ENCODE measurements around the gene IL12B.
"Not testable (repeated sequence)": the region's sequence is repeated elsewhere in the genome, so short reads cannot be mapped to it uniquely, and the experiment has no call there.

The IL12B gene

GRCh38 chr5:159330131-159330800, at the start of gene IL12B:
Gene IL12B, minus strand, starts transcription at chr5:159330487. Its CDS starts 3,705 bp downstream, at chr5:159326782.
- peak; percentile 35 for DNase-seq (ENCODE audit: low read depth, low spot score)

GRCh38 chr5:159377653-159378052, 47.4 kb upstream of the IL12B start:
- DNase-seq (ENCODE audit: low read depth, low spot score), result no peak

DNA sequence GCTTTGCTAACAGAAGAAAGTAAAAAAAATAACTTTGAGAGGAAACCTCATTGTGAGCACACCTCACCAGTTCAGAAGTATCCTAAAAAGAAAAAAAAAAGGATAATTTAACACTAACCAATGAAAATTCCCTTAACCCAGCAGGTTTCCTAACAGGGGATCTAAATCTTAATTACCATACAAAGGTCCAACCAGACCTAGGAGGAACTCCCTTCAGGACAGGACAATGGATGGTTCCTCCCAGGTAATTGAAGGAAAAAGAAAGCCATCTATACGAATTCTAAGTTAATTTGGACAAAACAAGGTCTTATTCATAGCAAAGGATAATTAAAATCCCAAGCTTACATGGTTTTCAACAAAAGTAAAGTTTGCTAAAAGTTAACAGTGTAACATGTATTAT, 37.6 kb upstream of the IL12B start:
- not testable (repeated sequence) for DNase-seq (ENCODE audit: low read depth, low spot score)

DNA sequence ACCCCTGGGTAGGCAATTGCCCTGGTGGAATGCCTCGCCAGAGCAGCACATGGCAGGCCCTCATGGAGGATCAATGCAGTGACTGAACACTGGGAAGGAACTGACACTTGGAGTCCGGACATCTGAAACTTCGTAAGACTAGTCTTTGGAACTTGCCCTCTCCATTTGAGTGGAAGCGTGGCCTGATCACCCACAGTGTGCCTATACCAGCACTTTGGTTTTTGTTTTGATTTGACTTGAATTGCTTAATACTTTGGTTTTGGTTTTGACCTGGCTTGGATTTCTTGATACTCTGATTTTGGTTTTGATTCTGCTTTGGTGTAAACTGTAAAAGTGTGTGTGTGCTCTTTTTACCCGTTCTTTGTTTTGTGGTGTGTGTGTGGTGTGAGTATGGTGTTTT, 36.5 kb upstream of the IL12B start:
- not testable (repeated sequence) for DNase-seq (ENCODE audit: low read depth, low spot score)

GRCh38 chr5:159362220-159362619, 31.9 kb upstream of the IL12B start:
- DNase-seq (ENCODE audit: low read depth, low spot score), result no peak

DNA sequence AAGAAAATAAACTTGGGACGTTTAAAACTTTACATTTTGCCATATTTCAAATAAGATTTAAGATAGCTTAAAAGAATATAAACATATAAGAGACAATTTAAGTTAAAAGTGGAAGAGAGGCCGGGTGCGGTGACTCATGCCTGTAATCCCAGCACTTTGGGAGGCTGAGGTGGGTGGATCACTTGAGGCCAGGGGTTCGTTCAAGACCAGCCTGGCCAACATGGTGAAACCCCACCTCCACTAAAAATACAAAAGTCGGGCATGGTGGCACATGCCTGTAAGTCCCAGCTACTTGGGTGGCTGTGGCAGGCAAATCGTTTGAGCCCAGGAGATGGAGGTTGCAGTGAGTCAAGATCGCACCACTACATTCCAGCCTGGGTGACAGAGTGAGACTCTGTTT, 29.6 kb upstream of the IL12B start:
- not testable (repeated sequence) for DNase-seq (ENCODE audit: low read depth, low spot score)

- no peak for DNase-seq (ENCODE audit: low read depth, low spot score)
These were observed 29.1 kb upstream of the IL12B start for GRCh38 chr5:159359408-159359807.

GRCh38 chr5:159353661-159354252, 23.5 kb upstream of the IL12B start:
- no peak for DNase-seq (ENCODE audit: low read depth, low spot score)

GRCh38 chr5:159350644-159351043, 20.4 kb upstream of the IL12B start:
- DNase-seq (ENCODE audit: low read depth, low spot score), result not testable (repeated sequence)

DNA sequence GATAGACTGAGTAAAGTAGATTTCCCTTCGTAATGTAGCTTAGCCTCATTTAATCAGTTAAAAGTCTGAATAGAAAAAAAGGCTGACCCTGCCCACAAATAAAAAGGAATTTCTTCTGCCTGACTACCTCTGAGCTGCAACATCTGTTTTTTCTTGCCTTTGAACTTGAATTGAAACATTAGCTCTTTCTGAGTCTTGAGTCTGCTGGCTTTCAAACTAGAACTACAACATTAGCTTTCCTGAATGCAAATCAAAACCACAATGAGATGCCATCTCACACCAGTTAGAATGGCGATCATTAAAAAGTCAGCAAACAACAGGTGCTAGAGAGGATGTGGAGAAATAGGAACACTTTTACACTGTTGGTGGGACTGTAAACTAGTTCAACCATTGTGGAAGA, 19.9 kb upstream of the IL12B start:
- DNase-seq (ENCODE audit: low read depth, low spot score), result peak; percentile 48

- DNase-seq (ENCODE audit: low read depth, low spot score), result no peak
These were observed 15.6 kb upstream of the IL12B start for GRCh38 chr5:159345861-159346260.

DNA sequence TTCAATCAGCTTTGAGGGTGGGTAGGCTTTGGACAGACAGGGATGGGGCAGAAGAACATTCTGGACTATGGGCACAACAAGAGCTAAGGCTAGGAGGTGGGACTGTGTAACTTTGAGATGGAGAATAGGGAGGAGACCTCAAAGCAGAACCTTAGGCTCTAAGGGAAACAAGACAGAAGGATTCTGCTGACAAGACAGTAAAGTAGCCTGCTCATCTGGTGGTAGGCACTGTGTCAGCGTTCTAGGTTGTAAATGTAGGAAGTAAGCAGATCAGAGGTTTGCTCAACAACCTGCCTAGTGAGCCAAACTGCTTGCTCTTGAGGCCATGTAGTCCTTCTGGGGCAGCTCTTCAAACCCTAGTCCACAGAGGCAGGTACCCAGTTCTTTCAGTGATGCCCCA, 15.0 kb upstream of the IL12B start:
- no peak for DNase-seq (ENCODE audit: low read depth, low spot score)

DNA sequence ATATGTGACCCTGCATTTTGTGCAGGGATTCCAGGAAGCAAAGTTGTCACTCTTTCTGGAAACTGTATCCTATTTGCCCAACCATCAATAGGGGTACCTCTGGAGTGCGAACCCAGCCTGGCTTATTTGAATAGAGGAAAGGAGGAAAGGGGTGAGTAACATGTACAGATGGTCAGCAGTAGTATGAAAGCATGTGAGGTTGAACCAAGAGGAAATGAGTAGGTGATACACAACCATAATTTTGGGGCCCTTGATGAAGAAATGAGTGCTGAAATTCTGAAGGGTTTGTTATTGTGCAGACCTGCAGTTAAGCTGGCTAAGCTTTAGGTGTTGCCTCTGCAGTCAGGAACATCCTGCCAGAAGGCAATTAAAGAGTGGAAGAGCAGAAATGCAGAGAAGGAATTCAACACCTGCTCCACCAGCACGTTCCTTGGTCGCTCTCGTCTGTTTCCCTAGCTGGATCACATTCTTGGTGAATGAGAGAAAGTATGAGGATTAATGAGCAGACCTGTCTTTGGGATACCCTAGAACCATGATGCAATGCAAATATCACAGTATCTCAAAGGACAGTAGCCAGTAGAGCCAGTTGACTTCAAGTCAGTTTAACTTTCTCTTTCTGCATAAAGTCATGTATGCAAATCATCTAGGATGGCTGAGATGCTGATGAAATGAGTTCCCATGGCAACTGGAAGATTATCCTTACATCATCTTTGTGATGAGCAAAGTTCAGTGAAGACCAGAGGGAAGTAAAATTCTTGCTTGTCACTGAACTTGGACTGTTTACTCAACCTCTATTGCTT, 13.2 kb upstream of the IL12B start:
- DNase-seq (ENCODE audit: low read depth, low spot score), result no peak

- no peak for DNase-seq (ENCODE audit: low read depth, low spot score)
These were observed 12.6 kb upstream of the IL12B start for GRCh38 chr5:159342840-159343239.

GRCh38 chr5:159341906-159342310, 11.6 kb upstream of the IL12B start:
- peak; percentile 78 for DNase-seq (ENCODE audit: low read depth, low spot score)

DNA sequence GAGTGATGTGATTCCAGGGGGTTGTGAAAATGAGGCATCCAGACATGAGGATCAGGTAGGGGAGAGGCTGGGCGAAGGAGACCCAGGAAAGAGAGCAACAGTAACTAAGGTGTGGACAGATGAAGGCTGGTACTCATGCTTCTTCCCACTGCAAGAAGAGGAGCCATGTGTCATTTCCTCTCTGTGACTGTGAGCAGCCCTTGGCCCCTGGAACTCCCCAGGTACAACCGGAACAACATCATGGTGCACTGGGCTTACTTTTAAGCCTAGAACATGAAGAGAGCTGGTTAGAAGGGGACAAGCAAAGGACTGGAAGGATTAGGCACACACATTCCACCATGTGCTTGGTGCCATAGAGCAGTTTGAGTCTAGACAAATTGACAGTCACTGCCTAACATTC, 10.9 kb upstream of the IL12B start:
- DNase-seq (ENCODE audit: low read depth, low spot score), result no peak

DNA sequence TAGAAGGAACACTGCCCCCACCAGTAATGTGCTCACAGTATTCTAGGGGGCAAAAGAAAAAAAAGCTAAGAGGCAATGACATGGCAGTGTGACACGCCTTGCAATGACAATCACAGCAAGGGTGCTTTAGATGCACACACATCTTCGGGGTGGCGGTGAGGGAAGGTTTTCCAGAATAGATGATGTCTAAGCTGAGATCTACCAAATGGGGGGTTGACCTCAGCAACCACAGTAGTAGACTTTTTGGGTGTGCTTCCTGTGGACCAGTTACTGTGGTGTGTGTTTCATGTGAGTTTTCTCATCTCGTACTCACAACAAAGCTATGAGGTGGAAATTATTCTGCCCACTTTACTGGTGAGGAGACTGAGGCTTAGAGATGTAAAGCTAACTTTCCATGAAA, 10.2 kb upstream of the IL12B start:
- DNase-seq (ENCODE audit: low read depth, low spot score), result no peak

DNA sequence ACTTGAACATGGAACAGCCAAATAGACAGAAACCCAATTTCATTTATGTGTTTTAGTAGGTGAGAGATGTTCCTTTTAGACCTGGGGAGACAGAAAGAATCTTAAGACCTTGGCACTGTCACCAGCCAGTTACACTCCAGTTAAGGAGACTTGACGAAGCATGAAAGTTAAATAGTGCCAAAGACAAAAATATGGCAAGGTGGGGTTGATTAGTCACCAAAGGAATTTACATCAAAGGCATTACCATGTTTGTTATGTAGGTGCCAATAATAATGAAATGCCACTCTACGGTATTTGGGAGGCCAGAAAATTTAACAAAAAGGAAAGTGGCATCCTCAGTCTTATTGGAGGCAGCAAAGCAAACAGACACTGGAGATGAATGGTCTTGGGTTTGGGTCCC, 9.2 kb upstream of the IL12B start:
- DNase-seq (ENCODE audit: low read depth, low spot score), result no peak

DNA sequence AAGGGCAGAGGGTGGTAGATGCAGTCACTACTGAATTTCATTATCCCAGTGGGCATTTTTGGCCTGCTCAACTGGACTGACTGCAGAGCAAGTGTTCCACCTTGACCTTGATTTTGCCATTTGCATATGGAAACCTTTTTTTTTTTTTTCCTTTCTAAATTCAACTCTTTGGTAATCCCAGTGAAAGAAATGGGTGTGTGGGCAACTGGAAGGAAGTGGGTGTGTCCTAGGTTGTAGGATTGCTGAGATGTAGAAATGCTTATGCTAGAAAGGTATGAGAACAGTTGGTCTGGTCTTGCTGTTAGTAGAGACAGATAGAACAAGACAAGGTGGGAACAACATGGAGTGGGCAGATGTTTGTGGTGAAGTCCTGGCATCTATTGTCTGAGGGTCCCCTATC, 7.8 kb upstream of the IL12B start:
- no peak for DNase-seq (ENCODE audit: low read depth, low spot score)

DNA sequence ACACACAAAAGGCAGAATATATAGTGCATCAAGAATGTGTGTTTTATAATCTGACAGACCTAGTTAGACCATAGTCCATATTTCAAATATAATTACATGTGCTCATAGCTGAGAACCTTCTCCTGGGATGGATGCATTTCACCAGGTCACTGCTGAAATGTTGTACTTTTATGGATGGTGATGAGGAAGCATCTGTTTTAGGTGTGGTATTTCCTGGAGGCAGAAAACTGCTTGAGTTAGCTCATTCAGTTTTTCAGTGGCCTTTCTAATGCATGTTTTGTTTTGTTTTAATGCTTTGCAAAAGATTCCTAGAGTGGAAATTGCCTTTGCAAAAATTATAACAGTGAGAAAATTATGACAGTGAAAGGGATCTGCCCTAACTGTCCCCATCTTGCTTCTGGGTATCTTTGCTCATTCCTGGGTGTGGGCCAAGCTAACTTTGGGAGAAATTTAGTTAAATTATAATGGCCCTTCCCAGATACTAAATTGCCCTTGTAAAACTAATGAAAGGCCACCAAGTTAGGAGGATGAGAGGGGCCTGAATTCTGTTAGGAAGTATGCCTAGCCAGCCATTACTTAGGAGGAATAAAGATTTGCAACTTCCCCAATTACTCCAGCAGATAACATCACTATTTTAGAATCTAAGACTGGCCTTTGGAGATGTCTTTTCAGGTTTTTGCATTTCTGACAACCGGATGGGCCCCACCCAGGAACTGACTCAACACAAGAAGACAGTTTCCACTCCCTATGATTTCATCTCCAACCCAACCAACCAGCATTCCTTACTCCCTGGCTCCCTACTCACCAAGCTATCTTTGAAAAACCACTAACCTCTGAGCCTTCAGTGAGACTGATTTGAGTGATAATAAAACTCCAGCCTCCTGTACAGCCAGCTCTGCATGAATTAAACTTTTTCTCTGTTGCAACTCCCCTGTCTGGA, 7.0 kb upstream of the IL12B start:
- DNase-seq (ENCODE audit: low read depth, low spot score), result peak; percentile 30

- no peak for DNase-seq (ENCODE audit: low read depth, low spot score)
These were observed 6.3 kb upstream of the IL12B start for GRCh38 chr5:159336586-159336985.

- DNase-seq (ENCODE audit: low read depth, low spot score), result no peak
These were observed 3.2 kb upstream of the IL12B start for GRCh38 chr5:159333545-159333925.

All from astrocyte of the hippocampus (primary cell).